Panc1 (cell line): ENCODE data around the gene SLC1A3. TPM values are rescaled to one million over a fixed set of nuclear protein-coding genes. Genes with fewer than 3 reads are reported as not detected.

ENCODE experiments used
- ATAC-seq: fragments of 200-7000 bp; cut with Tn5 transposase; 2 replicates; pipeline ENCODE4 v1.9.1; 2020; ENCODE audit warnings: mild to moderate bottlenecking, moderate library complexity
- BruUV-seq: library from RNA; stranded (reverse); fragments of 400-500 nt; replicated peaks from 2 replicates; lab custom pipeline; 2021; lab: Mats Ljungman, UMichigan
- CTCF ChIA-PET: fragments of 300-600 bp; sonication (Branson Sonifier 250); formaldehyde crosslinking; loops from one replicate; lab custom pipeline; 2022; ENCODE audit warnings: antibody characterized with exemption; lab: Charles Lee
- POLR2A ChIA-PET: fragments of 300-600 bp; sonication (Branson Sonifier 250); formaldehyde crosslinking; loops from one replicate; lab custom pipeline; 2022; ENCODE audit warnings: antibody characterized with exemption; lab: Charles Lee
- DNase-seq: peaks from one replicate; pipeline ENCODE4 v3.0.0-alpha.2; 2010; ENCODE audit warnings: low read depth, low spot score
- H3K27ac ChIP-seq: 2 replicates; pipeline ENCODE4 v1.5.1; 2011; ENCODE audit warnings: mild to moderate bottlenecking, low read length, inconsistent platforms
- H3K27me3 ChIP-seq: fragments of 200-500 bp; sonication (Bioruptor generic); 2 replicates; pipeline ENCODE4 v1.6.0; 2014; ENCODE audit warnings: low read length, inconsistent platforms; ENCODE audit not compliant: control insufficient read depth, insufficient read depth
- H3K36me3 ChIP-seq: fragments of 200-500 bp; sonication (Bioruptor generic); 2 replicates; pipeline ENCODE4 v1.5.1; 2014; ENCODE audit warnings: inconsistent platforms, mild to moderate bottlenecking, low read length, moderate library complexity; ENCODE audit not compliant: control insufficient read depth, insufficient read depth
- H3K4me1 ChIP-seq: 2 replicates; pipeline ENCODE4 v1.5.1; 2011; ENCODE audit warnings: inconsistent platforms, mild to moderate bottlenecking, low read length, moderate library complexity; ENCODE audit not compliant: control insufficient read depth, insufficient read depth
- H3K4me3 ChIP-seq, 2 experiments: 2 replicates each; pipeline ENCODE4 v1.5.1; 2011 to 2012; ENCODE audit warnings: low read depth in 2 of 2, low read length in 2 of 2, mild to moderate bottlenecking in 2 of 2, inconsistent platforms in 1 of 2, moderate library complexity in 1 of 2
- H3K9me3 ChIP-seq: fragments of 200-500 bp; sonication (Bioruptor generic); 2 replicates; pipeline ENCODE4 v1.5.1; 2014; ENCODE audit warnings: low read depth, mild to moderate bottlenecking, inconsistent platforms, low read length, moderate library complexity; ENCODE audit not compliant: control insufficient read depth, insufficient read depth
- CTCF ChIP-seq: fragments of 450-650 bp; IDR thresholded peaks from 2 replicates; pipeline ENCODE4 v1.5.1; 2017; ENCODE audit warnings: mild to moderate bottlenecking
- POLR2AphosphoS5 ChIP-seq: IDR thresholded peaks from 2 replicates; pipeline ENCODE4 v1.6.1; 2012; ENCODE audit warnings: mild to moderate bottlenecking, low read depth, low read length, moderate library complexity
- REST ChIP-seq, 2 experiments: IDR thresholded peaks; 2 replicates each; pipeline ENCODE4 v1.6.1; 2011 to 2012; ENCODE audit warnings: low read depth in 2 of 2, control low read depth in 1 of 2, low read length in 1 of 2, mild to moderate bottlenecking in 1 of 2, moderate library complexity in 1 of 2; ENCODE audit not compliant: insufficient read depth in 1 of 2
- SIN3A ChIP-seq: IDR thresholded peaks from 2 replicates; pipeline ENCODE4 v1.6.1; 2012; ENCODE audit warnings: low read depth, mild to moderate bottlenecking, low read length, moderate library complexity, borderline replicate concordance; ENCODE audit not compliant: insufficient read depth
- TCF7L2 ChIP-seq: IDR thresholded peaks from 2 replicates; pipeline ENCODE4 v1.6.1; 2011; ENCODE audit warnings: mild to moderate bottlenecking, low read depth, low read length, inconsistent platforms
- in situ Hi-C: cut with HindIII; loops from 2 replicates; pipeline ENCODE4 v1.10.0; 2016; ENCODE audit warnings: low sequenced_read_pairs, low pct_unique_long_range_greater_than_20kb
- intact Hi-C: fragments of 100-400 bp; cut with micrococcal nuclease; formaldehyde crosslinking; loops from one replicate; pipeline ENCODE4 v1.10.0; 2022; ENCODE audit not compliant: unreplicated experiment
- total RNA-seq: library from RNA; stranded (reverse); gene quantifications from one replicate; pipeline ENCODE4 v1.2.1, GENCODE V29; 2021; ENCODE audit not compliant: unreplicated experiment

SLC1A3 gene
- total RNA-seq, 1 experiment from 2014 or later: 0.13 TPM

- no peak for TF ChIP-seq SIN3A
- TF ChIP-seq CTCF: no peak
- TF ChIP-seq REST (IDR thresholded peaks at IDR 0.05; ENCODE audit: insufficient read depth in 1 of 2, low read depth in 2 of 2, low read length in 1 of 2): no peak
- TF ChIP-seq POLR2AphosphoS5: no peak
- TF ChIP-seq TCF7L2: no peak
- Histone ChIP-seq H3K9me3 (no peaks in the 10 kb centered on the region), H3K27me3 (no peaks in the 10 kb centered on the region), H3K4me1 (no peaks in the 10 kb centered on the region), H3K4me3 (no peak overlapping the region), H3K27ac (no peak overlapping the region), H3K36me3 (no peaks in the 10 kb centered on the region)
- POLR2A ChIA-PET: no interaction called here
- intact Hi-C loops: no loop called here
- ATAC-seq: no peak
- CTCF ChIA-PET: interaction anchor here (1.3 kb wide), 1 partner anchor 129 kb away, joined by 3 read pairs; no protein-coding TSS in a partner anchor
- no TSS peak for BruUV-seq
- no peak for DNase-seq
- in situ Hi-C loops: no loop called here
Observed at GRCh38 chr5:36561601-36562000, 44.8 kb upstream of the SLC1A3 start.

GRCh38 chr5:36569491-36569890 is 36.9 kb upstream of the SLC1A3 start:
- ATAC-seq (no peak), DNase-seq (no peak)
- Histone ChIP-seq H3K27ac (no peak overlapping the region), H3K4me3 (no peak overlapping the region), H3K36me3 (no peaks in the 10 kb centered on the region), H3K9me3 (no peaks in the 10 kb centered on the region), H3K4me1 (no peaks in the 10 kb centered on the region), H3K27me3 (peaks cover 5% of the 10 kb centered on the region; the same call in 1 of the 2 replicates)
- POLR2A ChIA-PET: no interaction called here
- intact Hi-C loops (no loop called here), in situ Hi-C loops (no loop called here)
- BruUV-seq: no TSS peak
- TF ChIP-seq TCF7L2: no peak
- TF ChIP-seq POLR2AphosphoS5: no peak
- no peak for TF ChIP-seq REST (IDR thresholded peaks at IDR 0.05; ENCODE audit: insufficient read depth in 1 of 2, low read depth in 2 of 2, low read length in 1 of 2)
- no peak for TF ChIP-seq SIN3A
- no peak for TF ChIP-seq CTCF
- CTCF ChIA-PET: no interaction called here
